HG03442 (cell line): ENCODE results near the gene RBM20.
A peak's percentile ranks its signal among the peaks of the same experiment; 100 is the strongest.

Experiments used
- ATAC-seq: cut with Tn5 transposase; IDR thresholded peaks from one replicate; pipeline ENCODE4 v1.9.1; 2021; ENCODE audit warnings: mild to moderate bottlenecking, moderate library complexity; ENCODE audit not compliant: unreplicated experiment

Gene RBM20

GRCh38 chr10:110827875-110828274 lies 183.7 kb downstream of the RBM20 start:
- no peak for ATAC-seq

GRCh38 chr10:110828525-110828924 lies 184.4 kb downstream of the RBM20 start:
- no peak for ATAC-seq

GRCh38 chr10:110829721-110830410 lies 185.7 kb downstream of the RBM20 start:
- ATAC-seq: no peak

- no peak for ATAC-seq
Measured at GRCh38 chr10:110833234-110833940, 189.3 kb downstream of the RBM20 start.

- ATAC-seq: no peak
Measured at GRCh38 chr10:110833941-110834628, 189.9 kb downstream of the RBM20 start.

GRCh38 chr10:110834629-110835301 lies 190.6 kb downstream of the RBM20 start:
- ATAC-seq: no peak

- ATAC-seq: no peak
Measured at GRCh38 chr10:110835841-110836240, 191.7 kb downstream of the RBM20 start.

- no peak for ATAC-seq
Measured at GRCh38 chr10:110836706-110837105, 192.6 kb downstream of the RBM20 start.

GRCh38 chr10:110837418-110838171 lies 193.5 kb downstream of the RBM20 start:
- ATAC-seq: no peak

- no peak for ATAC-seq
Measured at GRCh38 chr10:110840225-110840922, 196.2 kb downstream of the RBM20 start.

GRCh38 chr10:110840923-110841428 lies 196.8 kb downstream of the RBM20 start:
- no peak for ATAC-seq

GRCh38 chr10:110841767-110842267 lies 197.7 kb downstream of the RBM20 start:
- peak; percentile 76 for ATAC-seq

GRCh38 chr10:110842326-110842904 lies 198.3 kb downstream of the RBM20 start:
- no peak for ATAC-seq

GRCh38 chr10:110843031-110843430 lies 198.9 kb downstream of the RBM20 start:
- ATAC-seq: peak; percentile 63

- no peak for ATAC-seq
Measured at GRCh38 chr10:110843796-110844616, 199.9 kb downstream of the RBM20 start.

GRCh38 chr10:110844617-110844881 lies 200.4 kb downstream of the RBM20 start:
- ATAC-seq: no peak

- no peak for ATAC-seq
Measured at GRCh38 chr10:110845192-110845755, 201.1 kb downstream of the RBM20 start.
